ENCODE data around the gene CCDC107.
"Not testable (repeated sequence)": the region's sequence is repeated elsewhere in the genome, so short reads cannot be mapped to it uniquely, and the experiment has no call there.

The CCDC107 gene, protein sequence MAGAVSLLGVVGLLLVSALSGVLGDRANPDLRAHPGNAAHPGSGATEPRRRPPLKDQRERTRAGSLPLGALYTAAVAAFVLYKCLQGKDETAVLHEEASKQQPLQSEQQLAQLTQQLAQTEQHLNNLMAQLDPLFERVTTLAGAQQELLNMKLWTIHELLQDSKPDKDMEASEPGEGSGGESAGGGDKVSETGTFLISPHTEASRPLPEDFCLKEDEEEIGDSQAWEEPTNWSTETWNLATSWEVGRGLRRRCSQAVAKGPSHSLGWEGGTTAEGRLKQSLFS

DNA sequence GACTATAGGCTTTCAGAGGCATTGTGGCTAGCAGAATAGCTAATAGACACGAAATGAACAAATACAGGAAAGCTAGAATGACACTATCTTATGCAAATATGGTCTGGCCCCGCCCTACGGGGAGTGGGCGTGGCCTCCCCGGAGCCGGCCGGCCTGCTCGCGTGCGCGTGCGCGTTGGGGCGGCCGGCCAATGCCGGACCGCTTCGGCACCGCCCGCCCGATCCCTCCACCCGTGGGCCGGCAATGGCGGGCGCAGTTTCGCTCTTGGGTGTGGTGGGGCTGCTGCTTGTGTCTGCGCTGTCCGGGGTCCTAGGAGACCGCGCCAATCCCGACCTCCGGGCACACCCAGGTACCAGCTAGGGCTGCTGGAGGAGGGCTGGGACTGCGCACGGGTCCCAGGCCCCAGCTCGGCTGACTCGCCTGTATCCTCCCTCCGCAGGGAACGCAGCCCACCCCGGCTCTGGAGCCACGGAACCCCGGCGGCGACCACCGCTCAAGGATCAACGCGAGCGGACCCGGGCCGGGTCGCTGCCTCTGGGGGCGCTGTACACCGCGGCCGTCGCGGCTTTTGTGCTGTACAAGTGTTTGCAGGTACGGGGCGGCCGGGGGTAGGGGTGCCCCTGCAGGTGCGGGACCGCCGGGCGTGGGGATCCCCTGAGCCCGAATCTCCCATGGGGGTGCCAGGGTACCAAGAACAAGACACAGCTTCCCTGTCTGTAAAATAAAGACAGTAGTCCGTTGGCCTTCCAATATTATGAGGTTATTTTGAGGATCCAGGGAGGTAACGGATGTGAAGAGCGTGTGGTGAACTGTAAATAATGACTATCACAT, at the start of gene CCDC107:
Gene CCDC107 (plus strand): TSS at position 156 of the 831 bp plus-strand sequence. CDS start 88 bp downstream, at position 244.
- DNase-seq: peak; percentile 73

DNA sequence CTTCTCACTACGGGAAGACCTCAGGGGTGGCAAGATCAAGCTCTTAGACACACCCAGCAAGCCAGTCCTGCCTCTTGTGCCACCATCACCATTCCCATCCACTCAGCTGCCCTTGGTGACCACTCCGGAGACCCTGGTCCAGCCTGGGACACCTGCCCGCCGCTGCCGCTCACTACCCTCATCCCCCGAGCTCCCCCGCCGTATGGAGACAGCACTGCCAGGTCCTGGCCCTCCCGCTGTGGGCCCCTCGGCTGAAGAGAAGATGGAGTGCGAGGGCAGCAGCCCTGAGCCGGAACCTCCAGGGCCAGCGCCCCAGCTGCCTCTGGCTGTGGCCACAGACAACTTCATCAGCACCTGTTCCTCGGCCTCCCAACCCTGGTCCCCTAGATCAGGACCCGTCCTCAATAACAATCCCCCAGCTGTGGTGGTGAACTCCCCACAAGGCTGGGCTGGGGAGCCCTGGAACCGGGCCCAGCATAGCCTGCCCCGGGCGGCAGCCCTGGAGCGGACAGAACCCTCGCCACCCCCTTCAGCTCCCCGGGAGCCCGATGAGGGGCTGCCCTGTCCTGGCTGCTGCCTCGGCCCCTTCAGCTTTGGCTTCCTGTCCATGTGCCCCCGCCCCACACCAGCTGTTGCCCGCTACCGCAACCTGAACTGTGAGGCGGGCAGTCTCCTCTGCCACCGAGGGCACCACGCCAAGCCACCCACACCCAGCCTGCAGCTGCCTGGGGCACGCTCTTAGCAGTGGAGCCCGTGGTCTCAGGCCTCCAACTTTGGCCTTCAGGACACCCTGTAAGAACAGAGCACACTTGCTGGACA, 48.9 kb upstream of the CCDC107 start:
- DNase-seq: no peak

DNA sequence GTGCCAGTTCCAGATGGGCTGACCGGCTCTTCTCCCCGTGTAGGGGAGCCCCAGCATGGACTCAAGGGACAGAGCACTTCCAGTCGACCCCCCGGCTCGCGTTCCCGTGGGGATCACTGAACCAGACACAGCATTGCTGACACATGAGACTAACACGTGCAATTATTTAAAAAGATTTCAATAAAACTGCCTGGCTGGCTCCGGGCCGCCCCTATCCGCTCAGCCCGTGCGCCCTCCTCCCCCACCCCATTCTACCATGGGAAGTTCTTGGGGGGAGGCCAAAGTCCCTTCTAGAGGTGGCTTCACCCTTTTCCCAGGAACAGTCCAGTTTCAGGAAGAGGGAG, 48.3 kb upstream of the CCDC107 start:
- DNase-seq: no peak

GRCh38 chr9:35611230-35611797, 46.8 kb upstream of the CCDC107 start:
- peak; percentile 56 for DNase-seq

DNA sequence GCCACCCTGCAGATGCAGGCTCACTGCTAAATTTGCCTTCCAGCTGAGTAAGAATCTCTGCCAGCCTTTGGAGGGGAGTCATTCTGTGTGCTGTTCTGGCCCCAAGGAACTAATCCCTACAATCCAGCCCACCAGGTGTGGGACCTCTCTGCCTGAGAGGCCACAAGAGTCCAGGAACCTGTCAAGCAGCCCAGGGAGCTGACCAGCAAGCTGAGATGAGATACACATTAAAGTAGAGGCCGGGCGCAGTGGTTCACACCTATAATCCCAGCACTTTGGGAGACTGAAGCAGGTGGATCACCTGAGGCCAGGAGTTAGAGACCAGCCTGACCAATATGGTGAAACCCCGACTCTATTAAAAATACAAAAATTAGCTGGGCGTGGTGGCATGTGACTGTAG, 46.0 kb upstream of the CCDC107 start:
- DNase-seq: not testable (repeated sequence)

- no peak for DNase-seq
Measured at GRCh38 chr9:35612843-35613242, 45.2 kb upstream of the CCDC107 start.

- DNase-seq: no peak
Measured at GRCh38 chr9:35615981-35616680, 42.0 kb upstream of the CCDC107 start.

DNA sequence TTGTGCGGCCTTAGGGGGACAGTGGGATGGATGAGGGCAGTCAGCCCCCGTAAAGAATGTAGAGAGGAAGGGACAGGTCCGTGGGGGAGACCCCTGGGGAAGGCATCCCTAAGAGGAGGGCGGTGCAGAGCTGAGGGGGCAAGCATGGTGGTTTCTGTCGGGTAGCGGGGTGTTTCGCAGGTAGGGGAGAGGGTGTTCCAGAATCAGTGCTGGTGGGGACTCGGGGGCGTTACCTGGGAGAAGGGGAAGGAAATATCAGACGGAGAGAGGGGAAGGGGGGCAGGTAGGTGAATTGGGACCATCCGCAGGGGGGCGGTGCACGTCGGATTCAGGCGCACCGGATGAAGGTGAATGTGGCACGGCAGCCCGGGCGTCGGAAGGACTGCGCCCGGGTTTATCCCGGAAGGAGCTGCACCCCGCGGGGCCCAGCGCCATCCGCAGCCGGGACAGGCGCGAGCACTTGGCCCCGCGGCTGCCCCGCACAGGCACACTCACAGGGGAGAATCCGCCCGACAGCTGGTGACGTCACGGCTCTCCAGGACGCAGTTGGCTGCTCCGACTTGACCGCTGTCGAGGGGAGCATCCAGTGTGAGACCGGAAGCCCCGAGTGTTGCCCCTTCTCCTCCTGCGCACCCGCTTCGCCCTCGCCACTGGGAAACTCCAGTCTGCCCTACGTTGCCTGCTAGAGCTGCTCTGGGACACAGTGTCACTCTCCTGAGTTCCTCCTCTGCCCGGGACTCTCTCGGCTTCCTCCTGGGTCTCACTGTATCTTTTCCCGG, 41.2 kb upstream of the CCDC107 start:
- DNase-seq: peak; percentile 58

GRCh38 chr9:35617548-35617947, 40.5 kb upstream of the CCDC107 start:
- DNase-seq: no peak

- DNase-seq: no peak
Measured at GRCh38 chr9:35618325-35618727, 39.8 kb upstream of the CCDC107 start, which contains the start of gene CD72. Gene CD72, minus strand, starts transcription at chr9:35618413. Its CDS starts 110 bp downstream, at chr9:35618303.

GRCh38 chr9:35618854-35619799, 39.0 kb upstream of the CCDC107 start:
- DNase-seq: peak; percentile 30

DNA sequence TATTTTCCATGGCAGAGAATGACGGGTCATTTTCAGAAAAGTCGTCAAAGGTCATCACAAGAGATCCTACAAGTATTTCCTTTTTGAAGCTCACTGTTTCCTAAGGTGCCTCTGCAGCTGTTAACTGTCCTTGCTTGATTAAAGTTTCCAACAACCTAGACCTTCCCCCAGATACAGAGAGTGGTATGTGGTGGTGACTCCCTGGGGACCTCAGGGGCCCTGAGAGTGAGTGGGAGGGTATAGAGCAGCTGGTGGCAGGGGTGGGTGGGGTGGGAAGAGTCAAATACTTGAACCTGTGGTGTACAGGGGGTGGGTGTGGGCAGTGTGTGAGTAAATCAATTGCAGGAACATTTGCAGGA, 38.3 kb upstream of the CCDC107 start:
- DNase-seq: peak; percentile 56

DNA sequence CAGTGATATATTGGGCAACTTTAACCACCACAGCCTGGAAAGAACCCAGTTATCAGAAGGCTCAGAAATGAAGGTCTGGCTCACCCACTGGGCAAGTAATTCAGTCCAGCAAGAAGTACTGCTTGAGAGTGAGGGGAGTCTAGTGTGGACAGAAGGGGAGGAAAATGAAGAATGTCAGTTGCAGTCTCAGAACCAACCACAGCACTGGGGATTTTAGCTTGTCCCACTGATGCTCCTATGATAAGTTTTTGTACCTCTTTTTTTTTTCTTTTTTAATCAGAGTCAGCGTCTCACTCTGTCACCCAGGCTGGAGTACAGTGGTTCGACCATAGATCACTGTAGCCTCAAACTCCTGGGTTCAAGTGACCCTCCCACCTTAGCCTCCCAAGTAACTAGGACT, 30.5 kb upstream of the CCDC107 start:
- DNase-seq: no peak

- DNase-seq: no peak
Measured at GRCh38 chr9:35628389-35628991, 29.6 kb upstream of the CCDC107 start.

GRCh38 chr9:35629597-35629996, 28.5 kb upstream of the CCDC107 start:
- DNase-seq: no peak

- DNase-seq: no peak
Measured at GRCh38 chr9:35635730-35636129, 22.4 kb upstream of the CCDC107 start.

- no peak for DNase-seq
Measured at GRCh38 chr9:35636135-35636876, 21.8 kb upstream of the CCDC107 start.

- not testable (repeated sequence) for DNase-seq
Measured at GRCh38 chr9:35636877-35637246, 21.2 kb upstream of the CCDC107 start.

DNA sequence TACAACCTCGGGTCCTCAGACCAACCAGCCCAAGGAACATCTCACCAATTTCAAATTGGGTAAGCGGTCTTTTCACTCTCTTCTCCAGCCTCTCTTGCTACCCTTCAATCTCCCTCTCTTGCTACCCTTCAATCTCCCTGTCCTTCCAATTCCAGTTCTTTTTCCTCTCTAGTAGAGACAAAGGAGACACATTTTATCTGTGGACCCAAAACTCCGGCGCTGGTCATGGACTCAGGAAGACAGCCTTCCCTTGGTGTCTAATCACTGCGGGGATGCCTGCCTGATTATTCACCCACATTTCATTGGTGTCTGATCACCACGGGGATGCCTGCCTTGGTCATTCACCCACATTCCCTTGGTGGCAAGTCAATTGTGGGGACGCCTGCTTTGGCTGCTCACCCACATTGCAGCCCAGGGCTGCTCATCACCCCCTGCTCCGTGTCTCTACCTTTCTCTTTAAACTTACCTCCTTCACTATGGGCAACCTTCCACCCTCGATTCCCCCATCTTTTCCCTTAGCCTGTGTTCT, 20.6 kb upstream of the CCDC107 start:
- DNase-seq: not testable (repeated sequence)

All from stimulated activated naive CD4-positive, alpha-beta T cell treated with Interleukin-2 at 50 U/mL for 16 hours (primary cell).